NCI-H2107 treated with DMSO at 0.1 percent for 48 hours (cell line): ENCODE measurements around the gene WDR46.

ENCODE experiments used
- DNase-seq: peaks from one replicate; lab custom pipeline; 2025; ENCODE audit not compliant: unreplicated experiment; lab: John Stamatoyannopoulos, UW

Gene WDR46, protein sequence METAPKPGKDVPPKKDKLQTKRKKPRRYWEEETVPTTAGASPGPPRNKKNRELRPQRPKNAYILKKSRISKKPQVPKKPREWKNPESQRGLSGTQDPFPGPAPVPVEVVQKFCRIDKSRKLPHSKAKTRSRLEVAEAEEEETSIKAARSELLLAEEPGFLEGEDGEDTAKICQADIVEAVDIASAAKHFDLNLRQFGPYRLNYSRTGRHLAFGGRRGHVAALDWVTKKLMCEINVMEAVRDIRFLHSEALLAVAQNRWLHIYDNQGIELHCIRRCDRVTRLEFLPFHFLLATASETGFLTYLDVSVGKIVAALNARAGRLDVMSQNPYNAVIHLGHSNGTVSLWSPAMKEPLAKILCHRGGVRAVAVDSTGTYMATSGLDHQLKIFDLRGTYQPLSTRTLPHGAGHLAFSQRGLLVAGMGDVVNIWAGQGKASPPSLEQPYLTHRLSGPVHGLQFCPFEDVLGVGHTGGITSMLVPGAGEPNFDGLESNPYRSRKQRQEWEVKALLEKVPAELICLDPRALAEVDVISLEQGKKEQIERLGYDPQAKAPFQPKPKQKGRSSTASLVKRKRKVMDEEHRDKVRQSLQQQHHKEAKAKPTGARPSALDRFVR

GRCh38 chr6:33288921-33289783 is at the start of gene WDR46, which contains the start of gene PFDN6:
WDR46 (minus strand) TSS chr6:33289239; CDS start chr6:33289170, 69 bp downstream.
PFDN6 (plus strand) TSS chr6:33289601; CDS start chr6:33289857, 256 bp downstream.
- DNase-seq, result peak; percentile 86

DNA sequence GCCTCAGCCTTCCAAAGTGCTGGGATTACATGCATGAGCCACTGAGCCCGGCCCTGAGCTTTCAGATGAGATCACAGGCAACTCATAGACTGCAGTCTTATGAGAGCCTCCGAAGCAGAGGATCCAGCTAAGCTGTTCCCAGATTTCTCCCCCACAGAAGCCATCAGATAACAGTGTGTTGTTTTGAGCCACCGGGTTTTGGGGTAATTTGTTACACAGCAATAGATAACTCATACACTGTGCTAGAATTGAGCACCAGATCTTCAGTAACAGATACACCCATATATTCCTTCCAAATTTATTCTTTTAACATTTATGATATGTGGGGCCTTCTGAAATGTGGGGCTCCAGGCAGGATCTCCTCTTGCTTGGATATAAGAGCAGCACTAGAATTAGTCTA is 47.5 kb upstream of the WDR46 start:
- DNase-seq, result no peak

DNA sequence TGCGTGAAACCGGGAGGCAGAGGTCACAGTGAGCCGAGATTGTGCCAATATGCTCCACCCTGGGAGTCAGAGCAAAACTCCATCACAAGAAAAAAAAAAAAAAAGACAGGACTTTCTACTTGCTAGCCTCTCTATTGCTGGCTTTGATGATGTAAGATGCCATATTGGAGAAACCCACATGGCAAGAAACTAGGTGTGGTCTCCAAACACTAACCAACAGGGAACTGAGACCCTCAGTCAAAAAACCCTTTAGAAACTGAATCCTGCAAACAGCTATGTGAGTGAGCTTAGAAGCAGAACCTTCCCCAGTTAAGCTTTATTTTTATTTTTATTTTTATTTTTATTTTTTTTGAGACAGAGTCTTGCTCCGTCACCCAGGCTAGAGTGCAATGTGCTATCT is 46.9 kb upstream of the WDR46 start:
- no peak for DNase-seq

- no peak for DNase-seq
Measured at GRCh38 chr6:33333666-33334065, 44.6 kb upstream of the WDR46 start.

DNA sequence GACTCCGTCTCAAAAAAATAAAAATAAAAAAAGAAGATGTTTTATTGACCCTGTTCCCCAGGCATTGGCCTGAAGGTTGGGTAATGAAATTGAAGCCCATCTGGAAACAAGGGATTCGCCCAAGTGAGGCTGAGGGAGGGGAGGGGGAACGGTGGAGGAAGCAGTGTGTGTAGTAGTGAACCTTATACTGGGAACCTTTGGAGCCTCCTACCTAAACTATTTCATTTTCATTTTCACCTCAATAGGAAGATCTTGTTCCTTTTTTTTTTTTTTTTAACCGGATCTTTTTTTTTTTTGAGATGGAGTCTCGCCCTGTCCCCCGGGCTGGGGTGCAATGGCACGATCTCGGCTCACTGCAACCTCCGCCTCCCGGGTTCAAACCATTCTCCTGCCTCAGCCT is 41.7 kb upstream of the WDR46 start:
- no peak for DNase-seq

DNA sequence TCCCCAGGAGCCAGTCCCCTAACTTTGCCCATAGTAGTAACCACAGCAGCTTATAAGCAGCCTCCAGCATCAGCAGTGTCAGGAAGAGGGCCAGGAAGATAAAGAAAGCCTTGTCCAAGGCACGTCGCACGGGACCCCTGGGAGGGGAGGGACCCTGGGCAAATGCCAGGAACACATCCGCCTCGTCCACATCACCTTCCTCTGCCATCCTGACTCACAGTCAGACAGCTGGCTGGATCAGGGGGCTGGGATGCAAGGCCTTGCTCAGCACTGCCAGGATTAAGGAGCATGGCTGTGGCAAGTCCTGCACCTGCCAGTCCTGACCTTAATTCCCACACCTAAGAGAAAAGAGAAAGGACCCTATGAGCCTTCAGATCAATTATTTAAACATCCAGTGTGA is 40.0 kb upstream of the WDR46 start:
- DNase-seq, result no peak

- no peak for DNase-seq
Measured at GRCh38 chr6:33324125-33324524, 35.1 kb upstream of the WDR46 start.

GRCh38 chr6:33323623-33323948 is 34.5 kb upstream of the WDR46 start:
- DNase-seq, result no peak

DNA sequence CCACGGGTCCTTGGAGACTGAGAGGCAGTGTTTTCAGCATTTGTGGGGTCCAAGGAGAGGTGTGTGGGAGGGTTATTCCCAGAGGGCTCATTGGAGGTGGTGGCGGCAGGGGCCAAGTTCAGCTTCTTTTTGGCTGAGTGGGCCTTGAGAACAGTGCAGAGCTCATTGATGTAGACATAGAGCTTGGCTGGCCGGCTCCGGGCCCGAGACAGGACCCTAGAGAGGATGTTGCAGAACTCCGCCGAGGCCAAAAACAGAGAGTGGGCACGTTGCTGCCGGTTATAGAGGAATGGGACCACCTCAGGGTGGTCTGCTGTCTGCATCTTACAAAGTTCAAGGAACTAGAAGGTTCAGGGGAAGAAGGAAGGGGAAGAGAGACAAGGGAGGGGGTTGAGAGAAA is 32.2 kb upstream of the WDR46 start:
- DNase-seq, result no peak

DNA sequence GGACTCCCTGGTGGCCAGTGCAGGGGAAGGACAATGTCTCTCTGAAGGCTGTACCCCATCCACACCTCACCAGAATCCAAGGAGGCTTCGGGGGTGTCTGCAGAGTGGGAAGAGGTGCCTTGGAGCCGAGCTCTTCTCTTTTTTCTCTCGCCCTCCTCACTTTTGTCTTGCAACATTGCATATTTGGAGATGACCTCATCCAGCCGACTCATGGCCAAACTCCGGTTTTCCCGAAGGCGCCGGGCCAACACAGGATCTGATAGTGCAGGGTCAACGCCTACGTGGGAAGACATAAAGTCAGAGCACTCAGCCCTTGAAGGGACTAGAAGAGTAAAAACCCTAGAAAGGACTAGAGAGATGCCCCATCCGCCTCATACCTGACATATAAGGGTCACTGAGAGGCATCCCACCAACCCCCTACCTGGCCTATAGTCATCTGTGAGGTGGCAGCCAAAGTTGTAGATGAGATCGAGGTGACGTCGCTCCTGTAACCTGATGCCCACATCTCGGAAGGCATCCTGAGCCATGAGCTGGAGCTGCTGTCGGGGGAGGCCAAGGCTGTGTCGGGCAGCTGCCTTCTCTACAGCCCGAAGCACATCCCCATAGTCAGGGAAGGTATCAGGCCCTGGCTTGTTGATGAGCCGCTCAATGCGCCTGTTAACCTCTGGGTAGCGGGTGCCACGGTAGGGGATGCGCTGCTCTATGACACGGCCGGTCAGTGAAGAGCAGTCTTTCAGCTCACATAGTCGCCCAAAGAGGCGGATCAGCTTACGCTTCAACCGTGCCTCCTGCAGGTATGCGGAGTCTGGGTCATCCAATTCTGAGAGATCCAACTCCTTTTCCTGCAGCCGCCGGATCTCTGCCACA is 31.5 kb upstream of the WDR46 start:
- DNase-seq, result no peak

DNA sequence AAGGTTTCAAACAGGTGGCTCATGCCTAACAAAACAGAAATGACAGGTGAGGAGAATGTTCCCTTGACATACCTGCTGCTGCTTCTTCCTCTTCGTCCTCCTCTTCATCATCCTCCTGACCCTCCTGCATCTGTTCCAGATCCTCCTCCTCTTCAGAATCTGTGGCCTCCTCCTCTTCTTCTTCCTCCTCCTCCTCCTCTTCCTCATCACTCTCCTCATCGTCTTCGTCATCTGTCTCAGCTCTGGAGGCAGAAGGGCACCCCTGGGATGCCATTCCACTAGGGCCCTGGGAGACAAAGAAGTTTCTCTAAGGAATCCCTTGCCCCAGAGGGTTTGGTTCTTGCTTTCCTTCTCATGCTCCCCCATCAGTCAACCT is 30.9 kb upstream of the WDR46 start:
- no peak for DNase-seq

- DNase-seq, result no peak
Measured at GRCh38 chr6:33318426-33319073, 29.5 kb upstream of the WDR46 start.

GRCh38 chr6:33317669-33318425 is 28.8 kb upstream of the WDR46 start, which contains the start of gene ZBTB22:
ZBTB22 (minus strand) TSS chr6:33317744; CDS start chr6:33316916, 828 bp downstream.
- DNase-seq, result peak; percentile 79

- no peak for DNase-seq
Measured at GRCh38 chr6:33317419-33317668, 28.3 kb upstream of the WDR46 start.

GRCh38 chr6:33316603-33317418 is 27.8 kb upstream of the WDR46 start:
- DNase-seq, result no peak

DNA sequence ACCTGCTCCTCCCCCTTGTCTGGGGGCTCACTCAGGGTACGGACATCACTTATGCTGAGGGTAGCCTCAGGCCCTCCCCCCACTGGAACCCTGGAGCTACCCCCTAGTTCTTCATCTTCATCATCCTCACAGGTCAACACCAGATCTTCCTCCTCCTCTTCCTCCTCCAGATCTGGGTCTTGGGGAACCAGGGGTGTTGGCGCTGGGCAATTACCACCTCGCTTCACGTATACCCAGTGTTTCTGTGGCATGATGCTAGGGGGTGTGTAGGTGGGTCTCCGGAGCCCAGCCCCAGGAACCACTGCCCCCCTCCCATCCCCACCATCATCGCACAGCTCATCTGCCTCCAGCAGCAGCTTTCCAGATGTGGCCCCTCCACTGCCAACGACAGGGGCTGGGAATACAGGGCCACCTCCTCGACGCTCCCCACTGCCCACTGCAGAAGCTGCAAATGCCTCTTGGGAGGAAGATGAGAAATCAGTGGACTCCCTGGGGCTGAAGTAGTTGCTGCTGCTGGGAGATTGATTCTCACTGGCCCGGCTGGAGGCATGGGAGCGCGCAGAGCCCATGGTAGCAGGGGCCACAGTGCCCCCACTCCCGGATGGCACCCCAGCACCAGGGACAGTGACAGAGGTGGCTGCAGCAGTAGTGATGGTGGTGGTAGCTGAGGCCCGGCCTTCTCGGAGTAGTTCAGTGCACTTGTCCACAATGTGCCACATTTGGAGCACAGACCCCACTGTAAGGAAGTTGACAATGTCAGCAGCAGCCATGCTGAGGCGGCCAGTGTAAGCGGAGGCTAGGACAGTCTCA is 27.0 kb upstream of the WDR46 start:
- no peak for DNase-seq

DNA sequence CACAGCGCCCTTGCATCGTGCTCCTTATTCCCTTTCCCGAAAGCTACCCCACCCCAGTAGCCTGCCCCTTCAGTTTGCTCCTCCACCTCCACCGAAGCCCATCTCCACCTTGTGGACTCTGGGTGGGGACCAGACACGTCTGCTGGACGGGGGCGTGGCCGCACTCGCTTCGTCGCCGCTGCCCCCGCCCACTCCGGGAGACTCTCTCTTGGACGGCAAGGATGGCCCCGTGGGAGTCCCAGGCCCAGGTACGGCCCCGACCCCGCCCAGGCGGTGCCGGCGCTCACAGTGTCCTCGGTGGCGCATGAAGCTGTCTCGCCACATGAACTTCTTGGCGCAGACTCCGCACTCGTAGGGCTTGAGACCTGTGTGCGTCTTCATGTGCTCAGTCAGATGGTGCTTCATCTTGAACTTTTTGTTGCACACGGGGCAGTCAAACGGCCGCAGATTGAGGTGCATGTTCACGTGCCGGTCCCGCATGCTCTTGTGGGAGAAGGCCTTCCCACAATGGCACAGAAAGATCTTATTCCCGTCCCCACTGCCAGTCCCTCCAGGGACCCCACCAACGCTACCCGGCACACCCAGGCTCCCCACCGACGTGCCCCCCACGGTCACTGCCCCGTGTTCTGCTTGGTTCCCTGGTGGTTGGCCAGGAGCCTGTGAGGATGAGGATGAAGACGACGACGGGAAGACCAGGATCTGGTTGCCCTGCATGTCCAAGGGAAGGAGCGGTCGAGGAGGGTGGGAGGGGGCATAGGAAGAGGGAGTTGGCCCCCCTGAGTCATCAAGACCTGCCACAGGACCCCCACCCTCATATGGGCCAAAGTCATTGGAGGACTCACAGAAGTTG is 26.1 kb upstream of the WDR46 start:
- no peak for DNase-seq
